ENCODE data around the gene RAB33A. TPM values are rescaled to one million over a fixed set of nuclear protein-coding genes. Genes with fewer than 3 reads are reported as not detected.
A peak's percentile ranks its signal among the peaks of the same experiment; 100 is the strongest.

The RAB33A gene
- polyA plus RNA-seq, 1 donor from 2014 or later: 74.7 TPM

DNA sequence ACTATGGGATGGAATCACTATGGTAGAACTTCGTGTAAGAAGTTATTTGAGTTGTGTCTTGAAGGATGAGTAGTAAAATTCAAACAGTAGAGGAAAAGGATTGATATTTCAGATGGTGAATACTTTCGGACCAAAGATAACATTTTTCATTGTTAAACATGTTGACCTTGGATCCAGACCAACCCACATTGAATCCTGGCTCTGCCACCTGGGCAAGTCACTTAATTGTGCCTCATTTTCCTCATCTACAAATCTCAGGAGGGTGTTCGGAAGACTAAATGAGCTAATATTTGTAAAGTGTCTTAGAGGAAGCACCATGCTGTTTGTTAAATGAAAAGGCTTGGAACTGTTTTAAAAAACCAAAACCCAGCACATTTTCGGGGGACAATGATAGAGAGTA is 4.7 kb upstream of the RAB33A start:
- no peaks in the 10 kb centered on the region for H3K36me3 ChIP-seq (ENCODE audit: insufficient read depth, low read length)
- H3K4me2 ChIP-seq (ENCODE audit: low read length): peak overlapping the region; percentile 55
- H3K9me2 ChIP-seq (ENCODE audit: insufficient read depth, low read length): no peaks in the 10 kb centered on the region
- no peaks in the 10 kb centered on the region for H3K9me3 ChIP-seq (ENCODE audit: low read length)
- no peaks in the 10 kb centered on the region for H3K27me3 ChIP-seq (ENCODE audit: insufficient read depth, low read depth, low read length)
- peaks cover 5% of the 10 kb centered on the region for H3K79me2 ChIP-seq (replicated peaks; ENCODE audit: insufficient read depth, low read length)
- no peaks in the 10 kb centered on the region for H4K20me1 ChIP-seq (ENCODE audit: insufficient read depth)
- no peaks in the 10 kb centered on the region for H3F3A ChIP-seq (ENCODE audit: insufficient read depth, low read length, poor library complexity, severe bottlenecking)
- no peak overlapping the region for H3K27ac ChIP-seq (ENCODE audit: low read length)
- H2AFZ ChIP-seq (ENCODE audit: low read depth, low read length): no peak overlapping the region
- no peak overlapping the region for H3K9ac ChIP-seq (ENCODE audit: low read length)
- peak overlapping the region; percentile 79 for H3K4me3 ChIP-seq (ENCODE audit: low read length)
- TF ChIP-seq EP300 (conservative IDR thresholded peaks at IDR 0.05; ENCODE audit: poor library complexity, severe bottlenecking) (no peak), POLR2AphosphoS5 (IDR thresholded peaks at IDR 0.05) (no peak), MXI1 (conservative IDR thresholded peaks at IDR 0.05; ENCODE audit: poor library complexity, severe bottlenecking) (no peak), TAF1 (IDR thresholded peaks at IDR 0.05; ENCODE audit: low read depth) (no peak)

DNA sequence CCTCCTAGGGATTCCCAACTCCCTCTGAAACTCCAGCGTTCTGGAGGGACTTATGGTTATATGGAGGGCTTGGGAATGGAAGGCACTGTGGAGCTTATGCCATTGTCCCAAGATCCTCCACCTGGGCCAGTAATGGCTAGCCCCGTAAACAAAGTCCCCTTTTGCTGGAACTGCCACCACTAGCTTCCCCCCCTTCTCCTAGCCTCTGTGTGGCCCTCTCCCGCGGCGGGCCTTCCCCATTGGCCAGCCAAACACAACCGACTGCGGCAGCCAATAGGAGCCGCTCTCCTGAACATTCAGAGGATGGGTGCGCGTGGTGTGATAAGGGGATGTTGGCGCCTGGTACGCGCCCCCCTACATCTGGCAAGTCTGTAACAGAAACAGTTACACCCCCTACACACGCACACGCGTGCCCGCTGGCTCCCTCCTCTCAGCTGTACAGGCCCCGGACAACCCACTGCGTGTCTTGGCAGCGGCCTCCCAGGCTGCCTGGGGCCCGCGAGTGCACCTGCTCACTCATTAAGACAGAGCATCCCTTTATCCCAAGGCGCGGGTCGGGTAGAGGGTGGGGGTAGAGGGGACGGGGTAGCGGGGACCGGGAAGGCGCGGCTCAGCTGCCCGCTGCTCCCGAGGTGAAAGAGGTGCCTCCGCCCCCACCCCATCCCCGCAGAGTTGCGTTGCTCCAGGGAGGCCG is 863 bp upstream of the RAB33A start:
- no peak for TF ChIP-seq SMC3 (conservative IDR thresholded peaks at IDR 0.05; ENCODE audit: poor library complexity)
- TF ChIP-seq MXI1 (conservative IDR thresholded peaks at IDR 0.05; ENCODE audit: poor library complexity, severe bottlenecking): peak; percentile 71
- TF ChIP-seq TAF1 (IDR thresholded peaks at IDR 0.05; ENCODE audit: low read depth): peak; percentile 54
- peak; percentile 23 for TF ChIP-seq EP300 (conservative IDR thresholded peaks at IDR 0.05; ENCODE audit: poor library complexity, severe bottlenecking)
- TF ChIP-seq, protein P1, sequence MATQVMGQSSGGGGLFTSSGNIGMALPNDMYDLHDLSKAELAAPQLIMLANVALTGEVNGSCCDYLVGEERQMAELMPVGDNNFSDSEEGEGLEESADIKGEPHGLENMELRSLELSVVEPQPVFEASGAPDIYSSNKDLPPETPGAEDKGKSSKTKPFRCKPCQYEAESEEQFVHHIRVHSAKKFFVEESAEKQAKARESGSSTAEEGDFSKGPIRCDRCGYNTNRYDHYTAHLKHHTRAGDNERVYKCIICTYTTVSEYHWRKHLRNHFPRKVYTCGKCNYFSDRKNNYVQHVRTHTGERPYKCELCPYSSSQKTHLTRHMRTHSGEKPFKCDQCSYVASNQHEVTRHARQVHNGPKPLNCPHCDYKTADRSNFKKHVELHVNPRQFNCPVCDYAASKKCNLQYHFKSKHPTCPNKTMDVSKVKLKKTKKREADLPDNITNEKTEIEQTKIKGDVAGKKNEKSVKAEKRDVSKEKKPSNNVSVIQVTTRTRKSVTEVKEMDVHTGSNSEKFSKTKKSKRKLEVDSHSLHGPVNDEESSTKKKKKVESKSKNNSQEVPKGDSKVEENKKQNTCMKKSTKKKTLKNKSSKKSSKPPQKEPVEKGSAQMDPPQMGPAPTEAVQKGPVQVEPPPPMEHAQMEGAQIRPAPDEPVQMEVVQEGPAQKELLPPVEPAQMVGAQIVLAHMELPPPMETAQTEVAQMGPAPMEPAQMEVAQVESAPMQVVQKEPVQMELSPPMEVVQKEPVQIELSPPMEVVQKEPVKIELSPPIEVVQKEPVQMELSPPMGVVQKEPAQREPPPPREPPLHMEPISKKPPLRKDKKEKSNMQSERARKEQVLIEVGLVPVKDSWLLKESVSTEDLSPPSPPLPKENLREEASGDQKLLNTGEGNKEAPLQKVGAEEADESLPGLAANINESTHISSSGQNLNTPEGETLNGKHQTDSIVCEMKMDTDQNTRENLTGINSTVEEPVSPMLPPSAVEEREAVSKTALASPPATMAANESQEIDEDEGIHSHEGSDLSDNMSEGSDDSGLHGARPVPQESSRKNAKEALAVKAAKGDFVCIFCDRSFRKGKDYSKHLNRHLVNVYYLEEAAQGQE (IDR thresholded peaks at IDR 0.05; ENCODE audit: borderline replicate concordance): peak; percentile 55
- TF ChIP-seq, protein P2, sequence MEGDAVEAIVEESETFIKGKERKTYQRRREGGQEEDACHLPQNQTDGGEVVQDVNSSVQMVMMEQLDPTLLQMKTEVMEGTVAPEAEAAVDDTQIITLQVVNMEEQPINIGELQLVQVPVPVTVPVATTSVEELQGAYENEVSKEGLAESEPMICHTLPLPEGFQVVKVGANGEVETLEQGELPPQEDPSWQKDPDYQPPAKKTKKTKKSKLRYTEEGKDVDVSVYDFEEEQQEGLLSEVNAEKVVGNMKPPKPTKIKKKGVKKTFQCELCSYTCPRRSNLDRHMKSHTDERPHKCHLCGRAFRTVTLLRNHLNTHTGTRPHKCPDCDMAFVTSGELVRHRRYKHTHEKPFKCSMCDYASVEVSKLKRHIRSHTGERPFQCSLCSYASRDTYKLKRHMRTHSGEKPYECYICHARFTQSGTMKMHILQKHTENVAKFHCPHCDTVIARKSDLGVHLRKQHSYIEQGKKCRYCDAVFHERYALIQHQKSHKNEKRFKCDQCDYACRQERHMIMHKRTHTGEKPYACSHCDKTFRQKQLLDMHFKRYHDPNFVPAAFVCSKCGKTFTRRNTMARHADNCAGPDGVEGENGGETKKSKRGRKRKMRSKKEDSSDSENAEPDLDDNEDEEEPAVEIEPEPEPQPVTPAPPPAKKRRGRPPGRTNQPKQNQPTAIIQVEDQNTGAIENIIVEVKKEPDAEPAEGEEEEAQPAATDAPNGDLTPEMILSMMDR (IDR thresholded peaks at IDR 0.05; ENCODE audit: poor library complexity, severe bottlenecking): no peak
- TF ChIP-seq POLR2AphosphoS5 (IDR thresholded peaks at IDR 0.05): peak; percentile 92
- TF ChIP-seq EZH2 (IDR thresholded peaks at IDR 0.05; ENCODE audit: borderline replicate concordance, insufficient read depth, low read length, poor library complexity, severe bottlenecking): no peak
- no peak for TF ChIP-seq RAD21 (conservative IDR thresholded peaks at IDR 0.05)
- Histone ChIP-seq H3K4me3 (ENCODE audit: low read length) (peak overlapping the region; percentile 91), H3F3A (ENCODE audit: insufficient read depth, low read length, poor library complexity, severe bottlenecking) (no peaks in the 10 kb centered on the region), H3K27me3 (ENCODE audit: insufficient read depth, low read depth, low read length) (no peaks in the 10 kb centered on the region), H3K79me2 (replicated peaks; ENCODE audit: insufficient read depth, low read length) (peaks cover 28% of the 10 kb centered on the region), H3K4me2 (ENCODE audit: low read length) (peak overlapping the region; percentile 65), H3K9ac (ENCODE audit: low read length) (peak overlapping the region; percentile 95), H4K20me1 (ENCODE audit: insufficient read depth) (no peaks in the 10 kb centered on the region), H3K9me2 (ENCODE audit: insufficient read depth, low read length) (no peaks in the 10 kb centered on the region), H2AFZ (ENCODE audit: low read depth, low read length) (peak overlapping the region; percentile 27), H3K27ac (ENCODE audit: low read length) (peak overlapping the region; percentile 95), H3K9me3 (ENCODE audit: low read length) (no peaks in the 10 kb centered on the region), H3K36me3 (ENCODE audit: insufficient read depth, low read length) (no peaks in the 10 kb centered on the region)
